Thyroid gland (tissue), 4 donors: Measurements from ENCODE around the gene SPSB4.

ENCODE experiments used
- POLR2A ChIP-seq, 2 donors: fragments of 450-650 bp; IDR thresholded peaks; one replicate each; pipeline ENCODE4 v1.6.1; 2017; ENCODE audit warnings: antibody characterized with exemption in 2 of 2, mild to moderate bottlenecking in 2 of 2, moderate library complexity in 1 of 2
- TF ChIP-seq, protein P1 (sequence below), 6 experiments: fragments of 200-600 bp in 3 of 6; fragments of 450-650 bp in 3 of 6; sonication (generic) in 3 of 6; IDR thresholded peaks; one replicate each; pipeline ENCODE4 v1.5.1; 2016 to 2019; ENCODE audit warnings: antibody characterized with exemption in 6 of 6, mild to moderate bottlenecking in 2 of 6, inconsistent platforms in 1 of 6, moderate library complexity in 1 of 6

DNA sequence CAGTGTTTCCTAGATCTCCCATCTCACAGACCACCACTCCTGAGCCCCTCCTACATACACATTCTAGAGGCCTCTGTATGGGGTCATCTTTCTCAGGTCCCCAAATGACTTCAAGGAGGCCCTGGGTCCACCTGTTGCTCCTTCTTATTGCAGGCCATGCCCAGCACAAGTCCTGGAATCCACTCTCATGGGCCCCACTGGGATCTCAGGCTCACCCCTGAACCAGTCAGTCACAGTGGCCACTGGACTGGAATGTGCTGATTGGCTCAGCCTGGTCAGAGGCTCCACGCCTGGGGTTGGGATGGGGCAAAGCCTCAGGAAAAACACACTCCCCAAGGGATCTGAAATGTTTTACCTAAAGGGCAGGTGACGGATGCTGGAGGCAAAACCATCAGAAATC lies 55.7 kb downstream of the SPSB4 start:
- TF ChIP-seq, protein P1, sequence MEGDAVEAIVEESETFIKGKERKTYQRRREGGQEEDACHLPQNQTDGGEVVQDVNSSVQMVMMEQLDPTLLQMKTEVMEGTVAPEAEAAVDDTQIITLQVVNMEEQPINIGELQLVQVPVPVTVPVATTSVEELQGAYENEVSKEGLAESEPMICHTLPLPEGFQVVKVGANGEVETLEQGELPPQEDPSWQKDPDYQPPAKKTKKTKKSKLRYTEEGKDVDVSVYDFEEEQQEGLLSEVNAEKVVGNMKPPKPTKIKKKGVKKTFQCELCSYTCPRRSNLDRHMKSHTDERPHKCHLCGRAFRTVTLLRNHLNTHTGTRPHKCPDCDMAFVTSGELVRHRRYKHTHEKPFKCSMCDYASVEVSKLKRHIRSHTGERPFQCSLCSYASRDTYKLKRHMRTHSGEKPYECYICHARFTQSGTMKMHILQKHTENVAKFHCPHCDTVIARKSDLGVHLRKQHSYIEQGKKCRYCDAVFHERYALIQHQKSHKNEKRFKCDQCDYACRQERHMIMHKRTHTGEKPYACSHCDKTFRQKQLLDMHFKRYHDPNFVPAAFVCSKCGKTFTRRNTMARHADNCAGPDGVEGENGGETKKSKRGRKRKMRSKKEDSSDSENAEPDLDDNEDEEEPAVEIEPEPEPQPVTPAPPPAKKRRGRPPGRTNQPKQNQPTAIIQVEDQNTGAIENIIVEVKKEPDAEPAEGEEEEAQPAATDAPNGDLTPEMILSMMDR (IDR thresholded peaks at IDR 0.05) = no peak
- TF ChIP-seq POLR2A (IDR thresholded peaks at IDR 0.05) = no peak
